ENCODE data around the gene OR12D1.
A peak's percentile ranks its signal among the peaks of the same experiment; 100 is the strongest.
"Not testable (repeated sequence)": the region's sequence is repeated elsewhere in the genome, so short reads cannot be mapped to it uniquely, and the experiment has no call there.

The OR12D1 gene

DNA sequence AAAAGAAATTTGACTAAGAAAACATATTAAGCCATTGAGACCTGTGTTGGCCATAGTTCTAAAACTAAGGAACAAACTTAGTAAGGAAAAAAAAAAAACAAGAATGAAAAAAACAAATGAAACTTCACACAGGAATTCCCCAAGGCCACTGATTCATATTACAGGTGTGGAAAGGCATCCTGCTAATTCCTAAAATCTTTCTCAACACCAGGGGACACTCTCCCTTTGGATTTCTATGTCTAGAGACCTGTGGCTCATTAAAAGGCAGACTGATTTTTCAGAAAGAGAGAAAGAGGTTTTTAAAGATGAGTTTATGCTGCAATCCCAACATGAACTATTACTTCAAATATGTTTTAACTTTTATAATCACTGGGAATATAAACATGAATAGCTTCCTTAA lies at the start of gene OR12D1:
OR12D1 (plus strand) TSS at position 341 of the 400 bp plus-strand sequence.
- DNase-seq: no peak

DNA sequence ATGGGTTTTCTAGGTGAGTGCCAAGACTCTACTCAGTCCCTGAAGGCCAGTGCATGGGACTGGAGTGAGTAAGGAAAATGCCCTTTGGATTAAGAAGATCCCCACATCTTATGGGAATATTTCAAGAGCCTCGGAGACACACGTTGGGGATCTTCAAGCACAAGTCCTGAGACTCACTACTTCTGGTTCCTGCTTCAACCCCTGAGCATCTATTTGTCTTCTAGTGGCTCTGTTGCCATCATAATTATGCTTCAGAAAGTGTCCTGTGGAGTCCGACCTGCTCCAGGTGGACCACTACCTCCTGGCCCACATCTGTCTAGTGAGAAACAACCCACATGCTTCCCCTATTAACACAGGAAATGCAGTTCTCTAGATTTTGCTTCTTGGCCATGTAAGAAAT lies 46.0 kb upstream of the OR12D1 start, which contains the start of gene OR5V1:
OR5V1 (minus strand) TSS at position 101 of the 400 bp plus-strand sequence. CDS start 12,670 bp downstream, outside the sequence.
- DNase-seq: no peak

- no peak for DNase-seq
These were observed 39.5 kb upstream of the OR12D1 start, which contains the start of gene OR12D3 for GRCh38 chr6:29375191-29375590. Gene OR12D3, minus strand, starts transcription at chr6:29375291. Its CDS starts 4 bp downstream, at chr6:29375287.

DNA sequence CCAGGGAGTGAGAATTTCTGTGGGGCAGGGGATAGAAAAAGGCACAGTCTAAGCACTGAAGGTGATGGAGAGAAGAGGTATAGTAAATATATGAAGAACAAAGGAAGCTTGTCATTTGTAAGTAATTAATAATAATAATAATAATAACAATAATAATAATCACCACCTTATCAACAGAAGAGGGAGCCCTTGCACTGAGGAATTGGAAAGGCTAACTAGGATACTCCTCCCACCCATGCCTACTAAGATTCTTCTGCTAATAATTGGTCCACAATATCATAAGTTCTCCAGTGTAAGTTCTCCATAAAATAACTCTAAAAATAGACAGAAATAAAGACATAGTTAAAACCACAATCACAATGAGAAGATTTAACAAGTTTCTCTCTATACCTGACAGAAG lies 38.7 kb upstream of the OR12D1 start:
- DNase-seq: peak in 1 of 2 donors; percentile 9

GRCh38 chr6:29388533-29388932 lies 26.2 kb upstream of the OR12D1 start:
- no peak for DNase-seq

- DNase-seq: no peak
These were observed 19.4 kb upstream of the OR12D1 start, which contains the start of gene OR12D2 for GRCh38 chr6:29395331-29395730. Gene OR12D2, plus strand, starts transcription at chr6:29395631. Its CDS starts 1,069 bp downstream, at chr6:29396700.

- DNase-seq: no peak
These were observed 15.2 kb upstream of the OR12D1 start for GRCh38 chr6:29399525-29399924.

DNA sequence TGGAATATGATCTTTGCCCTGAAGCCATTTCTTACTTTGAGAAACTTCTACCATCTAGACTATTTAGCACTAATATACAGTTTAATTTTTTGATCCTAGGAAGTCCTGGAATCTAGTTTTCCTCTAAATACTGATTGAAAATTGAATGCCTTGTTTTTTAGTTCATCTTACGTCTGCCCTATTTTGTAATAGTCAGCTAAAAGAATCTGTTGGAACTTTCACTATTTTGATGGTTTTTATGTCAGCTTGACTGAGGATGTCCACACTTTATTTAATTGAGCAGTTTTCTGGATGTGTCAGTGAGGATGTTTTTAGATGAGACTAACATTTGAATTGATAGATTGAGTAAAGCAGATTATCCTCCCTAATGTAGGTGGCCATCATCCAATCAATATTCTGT lies 10.9 kb upstream of the OR12D1 start:
- no peak for DNase-seq

- no peak for DNase-seq
These were observed 4.8 kb downstream of the OR12D1 start for GRCh38 chr6:29419516-29419915.

DNA sequence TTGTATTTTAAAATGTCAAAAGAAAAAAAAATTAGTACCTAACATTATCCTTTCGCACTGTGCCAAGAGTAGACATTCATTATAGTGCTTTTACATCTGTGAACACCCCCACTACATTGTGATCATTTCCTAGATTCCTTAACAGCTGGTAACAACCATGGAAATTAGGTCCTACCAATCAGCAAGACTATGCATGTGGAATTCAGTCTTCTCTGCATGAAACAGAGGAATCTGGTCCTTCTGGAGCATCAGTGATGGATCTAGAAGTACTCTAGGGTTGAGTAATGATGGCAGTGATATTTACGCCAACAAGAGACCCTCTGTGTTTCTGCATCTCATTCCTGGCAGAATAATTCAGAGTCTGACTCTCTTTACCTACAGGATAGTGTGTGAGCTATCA lies 9.4 kb downstream of the OR12D1 start:
- DNase-seq: no peak

DNA sequence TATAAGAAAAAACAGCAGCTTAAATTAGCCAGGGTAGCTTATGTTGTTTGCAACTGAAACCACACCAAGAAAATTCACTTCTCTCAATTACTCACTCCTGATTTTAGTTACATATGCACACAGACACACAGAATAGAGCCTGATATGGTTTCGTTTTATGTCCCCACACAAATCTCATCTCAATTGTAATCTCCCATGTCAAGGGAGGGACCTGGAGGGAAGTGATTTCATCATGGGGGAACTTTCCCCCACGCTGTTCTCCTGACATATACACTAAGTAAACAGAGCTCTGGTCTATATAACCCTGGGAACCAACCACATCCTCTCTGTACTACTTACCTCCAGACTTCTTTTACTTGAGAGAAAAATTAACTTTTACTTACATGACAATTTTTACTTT lies 9.8 kb downstream of the OR12D1 start:
- DNase-seq: no peak

DNA sequence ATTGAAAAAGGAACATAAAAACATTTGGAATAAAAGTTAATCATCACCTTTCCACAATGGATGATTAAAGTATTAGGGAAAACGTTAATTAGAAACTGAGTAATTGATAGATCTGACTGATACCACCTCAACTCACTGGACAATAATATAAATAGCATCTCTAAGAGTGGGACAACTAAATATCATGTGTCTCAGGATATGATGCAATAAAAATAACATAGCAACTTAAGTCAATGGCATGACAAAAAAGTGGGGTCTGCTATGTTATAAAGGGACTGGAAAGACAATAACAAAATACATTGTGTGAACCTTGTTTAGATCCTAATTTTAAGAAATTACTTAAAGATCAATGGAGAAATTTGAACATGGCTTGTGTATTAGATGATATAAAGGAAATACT lies 10.3 kb downstream of the OR12D1 start:
- DNase-seq: no peak

GRCh38 chr6:29426654-29427053 lies 11.9 kb downstream of the OR12D1 start:
- no peak for DNase-seq

DNA sequence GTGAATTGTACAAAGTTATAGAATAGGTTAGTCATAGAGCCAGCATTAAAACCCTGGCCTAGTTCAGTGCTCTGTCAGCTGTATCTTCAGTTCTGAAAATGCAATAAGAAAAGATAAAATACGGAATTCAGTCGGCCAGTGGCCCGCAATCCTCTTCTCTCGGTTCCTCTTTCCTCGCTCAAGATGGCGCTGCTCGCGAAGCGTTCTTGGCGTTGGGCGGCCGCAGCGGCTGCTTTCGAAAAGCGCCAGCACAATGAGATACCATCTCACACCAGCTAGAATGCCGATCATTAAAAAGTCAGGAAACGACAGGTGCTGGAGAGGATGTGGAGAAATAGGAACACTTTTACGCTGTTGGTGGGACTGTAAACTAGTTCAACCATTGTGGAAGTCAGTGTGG lies 22.0 kb downstream of the OR12D1 start:
- DNase-seq: not testable (repeated sequence)

DNA sequence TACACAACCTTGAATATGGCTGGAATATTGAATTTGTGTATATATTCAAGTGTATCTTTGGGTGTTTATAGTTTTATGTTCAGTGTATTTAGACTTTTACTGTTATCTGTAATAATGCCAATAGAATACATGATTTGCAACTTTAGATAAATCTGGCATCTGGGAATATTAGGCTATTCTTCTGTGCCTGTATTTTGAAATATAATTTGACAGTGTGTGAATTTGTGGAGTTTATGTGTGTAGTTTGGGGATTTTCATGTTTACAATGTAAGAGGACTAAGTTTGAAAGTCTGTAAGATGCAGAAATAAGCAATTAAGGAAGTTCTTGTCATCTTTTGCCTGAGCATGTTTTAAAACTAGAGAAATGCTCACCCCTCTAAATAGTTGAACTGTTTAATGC lies 24.3 kb downstream of the OR12D1 start, which contains the start of gene OR10C1:
OR10C1 (plus strand) TSS at position 301 of the 400 bp plus-strand sequence. CDS start 710 bp downstream, outside the sequence.
- no peak for DNase-seq

DNA sequence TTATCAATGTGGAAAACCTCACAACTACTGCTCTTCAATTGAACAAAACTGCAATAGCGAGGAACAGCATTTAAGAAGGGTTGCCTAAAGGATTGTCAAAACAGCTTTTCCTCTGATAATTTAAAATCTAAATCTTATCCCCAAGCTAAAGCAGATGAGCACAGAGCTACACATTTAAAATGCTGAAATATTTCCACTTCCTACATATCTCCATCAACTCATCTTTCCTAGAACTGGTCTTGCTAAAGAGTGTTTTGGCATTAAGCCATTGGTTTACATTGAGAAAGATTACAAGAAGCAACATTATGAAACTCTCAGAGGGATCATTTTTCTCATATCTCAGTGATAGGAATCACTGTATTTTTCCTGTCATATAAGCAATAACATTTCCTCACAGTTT lies 28.0 kb downstream of the OR12D1 start:
- peak in 1 of 2 donors; percentile 25 for DNase-seq

DNA sequence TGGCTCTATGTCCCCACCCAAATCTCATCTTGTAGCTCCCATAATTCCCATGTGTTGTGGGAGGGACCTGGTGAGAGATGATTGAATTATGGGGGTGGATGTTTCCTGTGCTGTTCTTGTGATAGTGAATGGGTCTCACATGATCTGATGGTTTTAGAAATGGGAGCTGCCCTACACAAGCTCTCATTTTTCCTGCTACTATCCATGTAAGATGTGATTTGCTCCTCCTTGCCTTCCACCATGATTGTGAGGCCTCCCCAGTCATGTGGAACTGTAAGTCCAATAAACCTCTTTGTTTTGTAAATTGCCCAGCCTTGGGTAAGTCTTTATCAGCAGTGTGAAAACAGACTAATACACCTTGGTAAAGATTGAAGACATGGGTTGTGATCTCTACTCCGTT lies 29.3 kb downstream of the OR12D1 start:
- not testable (repeated sequence) for DNase-seq

DNA sequence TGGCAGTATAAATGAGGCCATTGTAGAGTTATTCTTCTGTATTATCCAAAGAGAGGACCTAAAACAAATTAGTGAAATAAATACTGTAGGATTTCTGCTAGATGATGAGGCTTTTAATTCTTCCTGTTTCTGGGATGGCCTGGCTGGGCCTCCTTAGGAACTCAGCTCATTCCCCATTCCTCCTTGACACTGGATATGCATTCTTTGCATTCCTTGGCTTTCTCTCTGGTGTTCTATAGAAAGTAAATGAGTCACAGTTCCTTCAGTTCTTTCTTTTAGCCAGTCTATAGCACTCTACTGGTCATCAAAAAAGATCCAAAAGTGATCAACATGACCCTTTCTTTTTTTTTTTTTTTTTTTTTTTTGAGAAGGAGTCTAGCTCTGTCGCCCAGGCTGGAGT lies 32.9 kb downstream of the OR12D1 start:
- DNase-seq: no peak

DNA sequence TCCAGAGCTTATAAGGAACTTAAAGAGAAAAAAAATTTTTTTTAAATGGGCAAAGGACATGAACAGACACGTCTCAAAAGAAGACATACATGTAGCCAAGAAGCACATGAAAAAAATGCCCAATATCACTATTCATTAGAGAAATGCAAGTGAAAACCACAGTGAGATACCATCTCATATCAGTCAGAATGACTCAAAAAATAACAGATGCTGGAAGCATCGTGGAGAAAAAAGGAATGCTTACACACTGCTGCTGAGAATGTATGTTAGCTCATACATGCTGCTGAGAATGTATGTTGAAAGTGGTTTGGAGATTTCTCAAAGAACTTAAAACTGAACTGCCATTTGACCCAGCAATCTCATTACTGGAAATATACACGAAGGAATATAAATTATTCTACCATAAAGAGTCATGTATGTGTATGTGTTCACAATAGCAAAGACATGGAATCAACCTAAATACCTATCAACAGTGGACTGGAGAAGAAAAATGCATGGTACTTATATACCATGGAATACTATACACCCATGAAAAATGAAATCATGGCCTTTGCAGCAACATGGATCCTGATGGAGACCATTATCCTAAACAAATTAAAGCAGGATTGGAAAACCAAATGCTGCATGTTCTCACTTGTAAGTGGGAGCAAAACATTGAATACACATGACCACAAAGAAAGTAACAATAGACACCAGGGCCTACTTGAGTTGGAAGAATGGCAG lies 36.9 kb downstream of the OR12D1 start:
- no peak for DNase-seq

DNA sequence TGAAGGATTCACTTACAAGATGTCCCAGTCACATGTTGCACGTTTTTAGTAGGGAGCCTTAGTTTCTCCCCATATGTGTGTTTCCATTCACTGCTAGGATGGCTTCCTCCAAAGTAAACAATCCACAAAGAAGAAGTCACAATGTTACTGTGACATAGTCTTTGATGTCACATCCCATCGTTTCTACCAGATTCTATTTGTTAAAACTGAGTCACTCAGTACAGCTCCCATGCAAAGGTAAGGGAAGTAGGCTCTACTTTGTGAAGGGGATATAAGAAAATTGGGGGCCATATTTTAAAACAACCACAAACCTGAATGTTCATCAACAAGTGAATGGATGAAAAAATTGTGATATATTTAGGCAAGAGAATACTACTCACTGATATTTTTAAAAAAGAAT lies 42.2 kb downstream of the OR12D1 start, which contains the start of the genes OR11A1 and OR2H1:
OR11A1 (minus strand) TSS at position 101 of the 400 bp plus-strand sequence. CDS start 29,430 bp downstream, outside the sequence.
OR2H1 (plus strand) TSS at position 185 of the 400 bp plus-strand sequence. CDS start 4,615 bp downstream, outside the sequence.
- DNase-seq: no peak

- no peak for DNase-seq
These were observed 46.5 kb downstream of the OR12D1 start for GRCh38 chr6:29461021-29461814.

DNA sequence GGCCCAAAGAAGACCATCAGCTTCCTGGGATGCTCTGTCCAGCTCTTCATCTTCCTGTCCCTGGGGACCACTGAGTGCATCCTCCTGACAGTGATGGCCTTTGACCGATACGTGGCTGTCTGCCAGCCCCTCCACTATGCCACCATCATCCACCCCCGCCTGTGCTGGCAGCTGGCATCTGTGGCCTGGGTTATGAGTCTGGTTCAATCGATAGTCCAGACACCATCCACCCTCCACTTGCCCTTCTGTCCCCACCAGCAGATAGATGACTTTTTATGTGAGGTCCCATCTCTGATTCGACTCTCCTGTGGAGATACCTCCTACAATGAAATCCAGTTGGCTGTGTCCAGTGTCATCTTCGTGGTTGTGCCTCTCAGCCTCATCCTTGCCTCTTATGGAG lies 47.3 kb downstream of the OR12D1 start:
- DNase-seq: no peak

DNA sequence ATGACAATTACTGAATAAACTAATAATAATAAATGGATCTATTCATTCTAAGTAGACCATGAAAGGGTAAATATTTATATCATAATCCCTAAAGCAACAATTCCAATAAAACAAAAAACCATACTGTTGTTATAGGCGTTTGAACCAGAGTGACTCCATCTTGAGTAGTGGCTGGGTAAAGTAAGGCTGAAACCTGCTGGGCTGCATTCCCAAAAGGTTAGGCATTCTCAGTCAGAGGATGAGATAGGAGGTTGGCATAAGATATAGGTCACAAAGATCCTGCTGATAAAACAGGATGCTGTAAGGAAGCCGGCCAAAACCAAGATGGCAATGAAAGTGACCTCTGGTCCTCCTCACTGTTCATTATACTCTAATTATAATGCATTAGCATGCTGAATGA lies 50.6 kb downstream of the OR12D1 start:
- no peak for DNase-seq

Data from inflammatory macrophage treated with lipopolysaccharide for 1 hour (primary cell).